ENCODE data around the gene TMPRSS4.

TMPRSS4 gene

GRCh38 chr11:118146554-118146953, 69.7 kb downstream of the TMPRSS4 start:
- no peak overlapping the region for H3K4me3 ChIP-seq (replicated peaks in 1 of 2; ENCODE audit: low read depth in 2 of 2, low read length in 2 of 2)
- TF ChIP-seq CTCF (IDR thresholded peaks at IDR 0.05; ENCODE audit: low read depth, low read length), result no peak
- no peak for DNase-seq (ENCODE audit: low read depth in 2 of 2)

GRCh38 chr11:118147502-118147901, 70.6 kb downstream of the TMPRSS4 start:
- no peak for DNase-seq (ENCODE audit: low read depth in 2 of 2)
- H3K4me3 ChIP-seq (replicated peaks in 1 of 2; ENCODE audit: low read depth in 2 of 2, low read length in 2 of 2), result no peak overlapping the region
- TF ChIP-seq CTCF (IDR thresholded peaks at IDR 0.05; ENCODE audit: low read depth, low read length), result no peak

- no peak overlapping the region for H3K4me3 ChIP-seq (replicated peaks in 1 of 2; ENCODE audit: low read depth in 2 of 2, low read length in 2 of 2)
- DNase-seq (ENCODE audit: low read depth in 2 of 2), result no peak
- no peak for TF ChIP-seq CTCF (IDR thresholded peaks at IDR 0.05; ENCODE audit: low read depth, low read length)
Measured at GRCh38 chr11:118148240-118148639, 71.4 kb downstream of the TMPRSS4 start.

GRCh38 chr11:118148856-118149255, 72.0 kb downstream of the TMPRSS4 start:
- H3K4me3 ChIP-seq (replicated peaks in 1 of 2; ENCODE audit: low read depth in 2 of 2, low read length in 2 of 2), result no peak overlapping the region
- DNase-seq (ENCODE audit: low read depth in 2 of 2), result no peak
- TF ChIP-seq CTCF (IDR thresholded peaks at IDR 0.05; ENCODE audit: low read depth, low read length), result no peak

- H3K4me3 ChIP-seq (replicated peaks in 1 of 2; ENCODE audit: low read depth in 2 of 2, low read length in 2 of 2), result no peak overlapping the region
- no peak for DNase-seq (ENCODE audit: low read depth in 2 of 2)
- TF ChIP-seq CTCF (IDR thresholded peaks at IDR 0.05; ENCODE audit: low read depth, low read length), result no peak
Measured at GRCh38 chr11:118149493-118149892, 72.6 kb downstream of the TMPRSS4 start.

- no peak overlapping the region for H3K4me3 ChIP-seq (replicated peaks in 1 of 2; ENCODE audit: low read depth in 2 of 2, low read length in 2 of 2)
- TF ChIP-seq CTCF (IDR thresholded peaks at IDR 0.05; ENCODE audit: low read depth, low read length), result no peak
- no peak for DNase-seq (ENCODE audit: low read depth in 2 of 2)
Measured at GRCh38 chr11:118151431-118151830, 74.6 kb downstream of the TMPRSS4 start.

GRCh38 chr11:118152020-118152551, 75.2 kb downstream of the TMPRSS4 start:
- no peak for TF ChIP-seq CTCF (IDR thresholded peaks at IDR 0.05; ENCODE audit: low read depth, low read length)
- H3K4me3 ChIP-seq (replicated peaks in 1 of 2; ENCODE audit: low read depth in 2 of 2, low read length in 2 of 2), result peak overlapping the region in 1 of 2 donors; percentile 25

More at GRCh38 chr11:118152020-118152551, 75.2 kb downstream of the TMPRSS4 start:
- no peak for DNase-seq (ENCODE audit: low read depth in 2 of 2)
